ENCODE results near the gene MAN2A2.
"Not testable (repeated sequence)": the region's sequence is repeated elsewhere in the genome, so short reads cannot be mapped to it uniquely, and the experiment has no call there.

The MAN2A2 gene

GRCh38 chr15:90917569-90917968, 14.5 kb downstream of the MAN2A2 start:
- H3K4me3 ChIP-seq (ENCODE audit: low read depth, low read length): no peak overlapping the region
- H3K9ac ChIP-seq (ENCODE audit: low read depth, low read length): no peak overlapping the region
- peaks cover 29% of the 10 kb centered on the region for H3K36me3 ChIP-seq (ENCODE audit: control insufficient read depth, insufficient read depth, low read length)

GRCh38 chr15:90918034-90918788, 15.1 kb downstream of the MAN2A2 start:
- H3K9me3 ChIP-seq (ENCODE audit: control insufficient read depth, insufficient read depth, low read length): no peaks in the 10 kb centered on the region
- no peak overlapping the region for H3K9ac ChIP-seq (ENCODE audit: low read depth, low read length)
- H3K4me1 ChIP-seq (ENCODE audit: control insufficient read depth, insufficient read depth, low read length): no peaks in the 10 kb centered on the region
- H3K4me3 ChIP-seq (ENCODE audit: low read depth, low read length): no peak overlapping the region
- H3K27me3 ChIP-seq (ENCODE audit: control insufficient read depth, insufficient read depth, low read length): no peaks in the 10 kb centered on the region
- no peak overlapping the region for H3K27ac ChIP-seq (ENCODE audit: low read depth, low read length)
- peaks cover 29% of the 10 kb centered on the region for H3K36me3 ChIP-seq (ENCODE audit: control insufficient read depth, insufficient read depth, low read length)

More at GRCh38 chr15:90917569-90917968, 14.5 kb downstream of the MAN2A2 start:
- H3K27ac ChIP-seq (ENCODE audit: low read depth, low read length): no peak overlapping the region
- no peaks in the 10 kb centered on the region for H3K27me3 ChIP-seq (ENCODE audit: control insufficient read depth, insufficient read depth, low read length)
- H3K9me3 ChIP-seq (ENCODE audit: control insufficient read depth, insufficient read depth, low read length): no peaks in the 10 kb centered on the region
- no peaks in the 10 kb centered on the region for H3K4me1 ChIP-seq (ENCODE audit: control insufficient read depth, insufficient read depth, low read length)

GRCh38 chr15:90918835-90919234, 15.7 kb downstream of the MAN2A2 start:
- Histone ChIP-seq H3K27ac (ENCODE audit: low read depth, low read length) (no peak overlapping the region), H3K9me3 (ENCODE audit: control insufficient read depth, insufficient read depth, low read length) (no peaks in the 10 kb centered on the region), H3K9ac (ENCODE audit: low read depth, low read length) (no peak overlapping the region), H3K36me3 (ENCODE audit: control insufficient read depth, insufficient read depth, low read length) (peaks cover 23% of the 10 kb centered on the region), H3K4me3 (ENCODE audit: low read depth, low read length) (no peak overlapping the region), H3K4me1 (ENCODE audit: control insufficient read depth, insufficient read depth, low read length) (no peaks in the 10 kb centered on the region), H3K27me3 (ENCODE audit: control insufficient read depth, insufficient read depth, low read length) (no peaks in the 10 kb centered on the region)

GRCh38 chr15:90921887-90922286, 18.8 kb downstream of the MAN2A2 start:
- H3K9ac ChIP-seq (ENCODE audit: low read depth, low read length): no peak overlapping the region
- H3K9me3 ChIP-seq (ENCODE audit: control insufficient read depth, insufficient read depth, low read length): no peaks in the 10 kb centered on the region
- no peaks in the 10 kb centered on the region for H3K4me1 ChIP-seq (ENCODE audit: control insufficient read depth, insufficient read depth, low read length)
- H3K36me3 ChIP-seq (ENCODE audit: control insufficient read depth, insufficient read depth, low read length): peaks cover 17% of the 10 kb centered on the region
- no peak overlapping the region for H3K27ac ChIP-seq (ENCODE audit: low read depth, low read length)
- no peak overlapping the region for H3K4me3 ChIP-seq (ENCODE audit: low read depth, low read length)
- no peaks in the 10 kb centered on the region for H3K27me3 ChIP-seq (ENCODE audit: control insufficient read depth, insufficient read depth, low read length)

- not testable (repeated sequence) for H3K4me1 ChIP-seq (ENCODE audit: control insufficient read depth, insufficient read depth, low read length); H3K9ac ChIP-seq (ENCODE audit: low read depth, low read length); H3K4me3 ChIP-seq (ENCODE audit: low read depth, low read length); H3K27me3 ChIP-seq (ENCODE audit: control insufficient read depth, insufficient read depth, low read length); H3K9me3 ChIP-seq (ENCODE audit: control insufficient read depth, insufficient read depth, low read length); H3K27ac ChIP-seq (ENCODE audit: low read depth, low read length)
- H3K36me3 ChIP-seq (ENCODE audit: control insufficient read depth, insufficient read depth, low read length): peaks cover 15% of the 10 kb centered on the region
These were observed 19.7 kb downstream of the MAN2A2 start for GRCh38 chr15:90922712-90923322.

GRCh38 chr15:90924375-90924774, 21.3 kb downstream of the MAN2A2 start:
- Histone ChIP-seq H3K36me3 (ENCODE audit: control insufficient read depth, insufficient read depth, low read length) (peaks cover 10% of the 10 kb centered on the region), H3K27ac (ENCODE audit: low read depth, low read length) (no peak overlapping the region), H3K4me3 (ENCODE audit: low read depth, low read length) (no peak overlapping the region), H3K4me1 (ENCODE audit: control insufficient read depth, insufficient read depth, low read length) (no peaks in the 10 kb centered on the region), H3K9me3 (ENCODE audit: control insufficient read depth, insufficient read depth, low read length) (no peaks in the 10 kb centered on the region), H3K27me3 (ENCODE audit: control insufficient read depth, insufficient read depth, low read length) (no peaks in the 10 kb centered on the region), H3K9ac (ENCODE audit: low read depth, low read length) (no peak overlapping the region)

GRCh38 chr15:90926766-90927165, 23.7 kb downstream of the MAN2A2 start:
- not testable (repeated sequence) for H3K9me3 ChIP-seq (ENCODE audit: control insufficient read depth, insufficient read depth, low read length); H3K27me3 ChIP-seq (ENCODE audit: control insufficient read depth, insufficient read depth, low read length); H3K9ac ChIP-seq (ENCODE audit: low read depth, low read length); H3K36me3 ChIP-seq (ENCODE audit: control insufficient read depth, insufficient read depth, low read length); H3K4me1 ChIP-seq (ENCODE audit: control insufficient read depth, insufficient read depth, low read length); H3K27ac ChIP-seq (ENCODE audit: low read depth, low read length); H3K4me3 ChIP-seq (ENCODE audit: low read depth, low read length)

GRCh38 chr15:90928106-90928505, 25.0 kb downstream of the MAN2A2 start:
- not testable (repeated sequence) for H3K36me3 ChIP-seq (ENCODE audit: control insufficient read depth, insufficient read depth, low read length); H3K4me1 ChIP-seq (ENCODE audit: control insufficient read depth, insufficient read depth, low read length); H3K9me3 ChIP-seq (ENCODE audit: control insufficient read depth, insufficient read depth, low read length); H3K9ac ChIP-seq (ENCODE audit: low read depth, low read length); H3K27ac ChIP-seq (ENCODE audit: low read depth, low read length); H3K4me3 ChIP-seq (ENCODE audit: low read depth, low read length); H3K27me3 ChIP-seq (ENCODE audit: control insufficient read depth, insufficient read depth, low read length)

- no peaks in the 10 kb centered on the region for H3K36me3 ChIP-seq (ENCODE audit: control insufficient read depth, insufficient read depth, low read length)
- peaks cover 9% of the 10 kb centered on the region for H3K4me1 ChIP-seq (ENCODE audit: control insufficient read depth, insufficient read depth, low read length)
- peaks cover 9% of the 10 kb centered on the region; the same call in 1 of the 2 replicates for H3K27me3 ChIP-seq (ENCODE audit: control insufficient read depth, insufficient read depth, low read length)
- H3K9me3 ChIP-seq (ENCODE audit: control insufficient read depth, insufficient read depth, low read length): no peaks in the 10 kb centered on the region
- no peak overlapping the region for H3K9ac ChIP-seq (ENCODE audit: low read depth, low read length)
- H3K4me3 ChIP-seq (ENCODE audit: low read depth, low read length): no peak overlapping the region
- no peak overlapping the region for H3K27ac ChIP-seq (ENCODE audit: low read depth, low read length)
These were observed 26.3 kb downstream of the MAN2A2 start for GRCh38 chr15:90929246-90930019.

GRCh38 chr15:90930861-90931574, 27.9 kb downstream of the MAN2A2 start:
- Histone ChIP-seq H3K27me3 (ENCODE audit: control insufficient read depth, insufficient read depth, low read length) (peaks cover 9% of the 10 kb centered on the region; the same call in 1 of the 2 replicates), H3K36me3 (ENCODE audit: control insufficient read depth, insufficient read depth, low read length) (no peaks in the 10 kb centered on the region), H3K9me3 (ENCODE audit: control insufficient read depth, insufficient read depth, low read length) (no peaks in the 10 kb centered on the region), H3K27ac (ENCODE audit: low read depth, low read length) (no peak overlapping the region), H3K9ac (ENCODE audit: low read depth, low read length) (no peak overlapping the region), H3K4me3 (ENCODE audit: low read depth, low read length) (0 out of 2 replicates have a peak overlapping the region, but pooled peaks have one; percentile 84), H3K4me1 (ENCODE audit: control insufficient read depth, insufficient read depth, low read length) (peaks cover 16% of the 10 kb centered on the region)

Data from HUES48 (cell line).